GM18858 (cell line): ENCODE data around the gene RAD52.

ENCODE experiments used
- ATAC-seq: cut with Tn5 transposase; IDR thresholded peaks from one replicate; pipeline ENCODE4 v1.9.1; 2021; ENCODE audit not compliant: unreplicated experiment

The RAD52 gene

GRCh38 chr12:949453-950191 is at the start of gene RAD52:
Gene RAD52, minus strand, starts transcription at chr12:949694. Its CDS starts 16,636 bp downstream, at chr12:933058.
- ATAC-seq: peak; percentile 73

GRCh38 chr12:998020-998874 is 48.8 kb upstream of the RAD52 start:
- peak; percentile 46 for ATAC-seq

- no peak for ATAC-seq
Observed at GRCh38 chr12:997505-997904, 48.0 kb upstream of the RAD52 start.

GRCh38 chr12:996881-997280 is 47.4 kb upstream of the RAD52 start:
- no peak for ATAC-seq

GRCh38 chr12:992647-993046 is 43.2 kb upstream of the RAD52 start:
- no peak for ATAC-seq

GRCh38 chr12:991350-992333 is 42.1 kb upstream of the RAD52 start:
- no peak for ATAC-seq

- ATAC-seq: no peak
Observed at GRCh38 chr12:990661-991349, 41.3 kb upstream of the RAD52 start, which contains the start of gene ERC1. Gene ERC1, plus strand, starts transcription at chr12:991223. Its CDS starts 36,681 bp downstream, at chr12:1027904.

- ATAC-seq: no peak
Observed at GRCh38 chr12:989751-990660, 40.5 kb upstream of the RAD52 start.

GRCh38 chr12:989051-989450 is 39.6 kb upstream of the RAD52 start:
- no peak for ATAC-seq

- ATAC-seq: no peak
Observed at GRCh38 chr12:988646-989045, 39.2 kb upstream of the RAD52 start.

- no peak for ATAC-seq
Observed at GRCh38 chr12:981961-982360, 32.5 kb upstream of the RAD52 start.

GRCh38 chr12:981176-981828 is 31.8 kb upstream of the RAD52 start:
- ATAC-seq: no peak

- ATAC-seq: no peak
Observed at GRCh38 chr12:979349-979748, 29.9 kb upstream of the RAD52 start.

GRCh38 chr12:977156-977555 is 27.7 kb upstream of the RAD52 start:
- ATAC-seq: no peak

- ATAC-seq: no peak
Observed at GRCh38 chr12:976644-977043, 27.1 kb upstream of the RAD52 start.

- ATAC-seq: no peak
Observed at GRCh38 chr12:974271-974862, 24.9 kb upstream of the RAD52 start.

GRCh38 chr12:971991-972390 is 22.5 kb upstream of the RAD52 start:
- no peak for ATAC-seq

- no peak for ATAC-seq
Observed at GRCh38 chr12:969821-970220, 20.3 kb upstream of the RAD52 start.
